OCI-LY3 (cell line): ENCODE results near the gene RAD21L1.

Experiments used
- CTCF ChIP-seq: fragments of 200-600, 300-600 bp; sonication (generic); IDR thresholded peaks from 2 replicates; pipeline ENCODE4 v1.5.1; 2014; ENCODE audit warnings: antibody characterized with exemption, low read length, low read depth
- EZH2phosphoT487 ChIP-seq: fragments of 200-600 bp; shearing (Covaris generic); IDR thresholded peaks from 2 replicates; pipeline ENCODE4 v1.6.1; 2018; ENCODE audit warnings: antibody characterized with exemption, mixed run types, low read depth

GRCh38 chr20:1195226-1195625 is 30.6 kb upstream of the RAD21L1 start:
- TF ChIP-seq CTCF (no peak), EZH2phosphoT487 (no peak)
